GM18907 (cell line): ENCODE measurements around the gene JUNB.
A peak's percentile ranks its signal among the peaks of the same experiment; 100 is the strongest.
"Not testable (repeated sequence)": the region's sequence is repeated elsewhere in the genome, so short reads cannot be mapped to it uniquely, and the experiment has no call there.

ENCODE experiments used
- ATAC-seq: cut with Tn5 transposase; IDR thresholded peaks from one replicate; pipeline ENCODE4 v1.9.1; 2021; ENCODE audit warnings: mild to moderate bottlenecking, moderate library complexity; ENCODE audit not compliant: unreplicated experiment

JUNB gene

DNA sequence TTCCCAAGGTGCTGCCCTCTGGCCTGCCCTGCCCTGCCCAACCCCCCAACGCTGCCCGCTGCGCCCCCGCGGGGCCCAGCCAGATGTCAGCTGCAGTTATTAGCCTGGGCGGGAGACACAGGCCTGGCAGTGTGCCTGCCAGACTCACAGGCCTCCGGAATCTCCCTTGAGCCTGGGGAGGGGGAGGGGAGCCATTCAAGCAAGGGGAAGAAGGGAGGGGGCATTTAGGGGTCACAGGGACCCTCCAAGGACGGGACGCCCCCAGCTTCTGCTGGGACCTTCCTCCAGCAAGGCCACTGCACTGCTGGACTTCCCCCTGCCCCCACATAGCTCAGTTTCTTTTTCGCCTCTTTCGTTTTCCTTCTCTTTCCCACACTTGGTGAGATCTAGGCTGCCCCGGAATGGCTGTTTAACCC, 2.6 kb upstream of the JUNB start:
- no peak for ATAC-seq

DNA sequence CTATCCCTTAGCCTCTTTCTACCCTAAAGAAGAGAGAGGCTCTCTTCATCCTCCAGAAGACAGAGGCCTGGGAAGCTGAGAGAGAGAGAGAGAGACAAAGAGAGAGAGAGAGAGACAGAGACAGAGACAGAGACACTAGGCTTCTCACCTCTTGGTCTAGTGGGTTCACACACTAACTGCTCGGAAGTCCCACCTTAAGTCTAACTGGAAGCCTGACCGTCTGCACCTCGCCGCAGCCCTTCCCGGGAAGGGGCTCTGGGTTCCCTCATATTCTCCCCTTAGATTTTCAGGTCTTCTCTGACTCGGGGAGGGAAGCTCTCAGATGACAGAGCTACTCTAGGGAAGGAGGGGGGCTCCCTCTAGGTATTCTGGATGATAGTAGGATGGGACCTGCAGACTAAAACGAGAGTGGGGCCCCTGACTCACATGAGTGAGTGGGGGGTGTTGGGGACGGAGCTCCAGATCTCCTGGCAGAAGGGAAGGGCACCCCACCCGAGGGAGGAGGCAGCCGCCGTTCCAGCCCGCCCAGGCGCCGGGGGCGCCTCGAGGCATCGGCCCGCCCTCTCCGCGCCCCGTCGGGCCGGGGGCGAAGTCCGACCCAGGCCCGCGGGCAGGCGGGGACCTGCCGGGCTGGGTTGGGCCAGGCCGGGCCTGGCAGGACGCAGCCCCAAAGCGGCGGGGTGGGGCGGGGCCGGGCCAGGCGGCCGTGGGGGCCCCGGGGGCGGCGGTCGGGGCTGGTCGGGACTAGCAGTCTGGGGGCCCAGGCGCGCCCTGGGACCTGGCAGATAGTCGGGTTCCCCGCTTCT, 2.0 kb upstream of the JUNB start:
- ATAC-seq, result peak; percentile 0

GRCh38 chr19:12789904-12790619, 1.2 kb upstream of the JUNB start:
- peak; percentile 36 for ATAC-seq

DNA sequence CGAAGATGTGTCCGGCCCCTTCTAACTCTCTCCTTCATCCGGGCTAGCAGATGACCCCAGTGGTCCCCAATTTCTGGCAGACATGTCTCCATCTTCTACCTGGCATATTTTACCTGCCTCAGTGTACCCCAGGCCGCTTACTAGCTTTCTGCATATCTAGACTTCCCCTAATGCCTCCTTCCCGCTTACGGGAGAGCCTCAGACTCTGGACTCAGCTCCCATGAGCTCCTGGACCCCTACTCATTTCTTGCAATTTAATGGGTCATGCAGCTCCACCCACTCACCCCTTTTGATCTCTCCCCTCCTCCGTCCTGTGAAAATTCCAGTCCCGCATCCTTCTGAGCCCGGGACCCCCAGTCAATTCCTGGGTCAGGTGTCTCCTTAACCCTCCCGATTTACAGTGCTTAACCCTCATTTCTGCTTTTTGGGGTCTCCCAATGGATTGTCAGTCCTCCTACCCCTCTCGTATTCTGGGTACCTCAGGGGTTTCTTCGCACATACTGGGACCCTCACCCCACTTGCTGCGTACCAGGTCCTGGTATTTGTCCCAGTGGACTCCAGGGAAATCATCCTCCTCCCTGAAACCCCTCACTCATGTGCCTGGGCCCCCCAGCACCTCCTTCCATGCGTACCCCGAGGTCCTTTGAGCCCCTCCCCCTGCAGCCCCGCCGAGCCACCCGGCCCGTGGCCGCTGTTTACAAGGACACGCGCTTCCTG, 500 bp upstream of the JUNB start:
- no peak for ATAC-seq

DNA sequence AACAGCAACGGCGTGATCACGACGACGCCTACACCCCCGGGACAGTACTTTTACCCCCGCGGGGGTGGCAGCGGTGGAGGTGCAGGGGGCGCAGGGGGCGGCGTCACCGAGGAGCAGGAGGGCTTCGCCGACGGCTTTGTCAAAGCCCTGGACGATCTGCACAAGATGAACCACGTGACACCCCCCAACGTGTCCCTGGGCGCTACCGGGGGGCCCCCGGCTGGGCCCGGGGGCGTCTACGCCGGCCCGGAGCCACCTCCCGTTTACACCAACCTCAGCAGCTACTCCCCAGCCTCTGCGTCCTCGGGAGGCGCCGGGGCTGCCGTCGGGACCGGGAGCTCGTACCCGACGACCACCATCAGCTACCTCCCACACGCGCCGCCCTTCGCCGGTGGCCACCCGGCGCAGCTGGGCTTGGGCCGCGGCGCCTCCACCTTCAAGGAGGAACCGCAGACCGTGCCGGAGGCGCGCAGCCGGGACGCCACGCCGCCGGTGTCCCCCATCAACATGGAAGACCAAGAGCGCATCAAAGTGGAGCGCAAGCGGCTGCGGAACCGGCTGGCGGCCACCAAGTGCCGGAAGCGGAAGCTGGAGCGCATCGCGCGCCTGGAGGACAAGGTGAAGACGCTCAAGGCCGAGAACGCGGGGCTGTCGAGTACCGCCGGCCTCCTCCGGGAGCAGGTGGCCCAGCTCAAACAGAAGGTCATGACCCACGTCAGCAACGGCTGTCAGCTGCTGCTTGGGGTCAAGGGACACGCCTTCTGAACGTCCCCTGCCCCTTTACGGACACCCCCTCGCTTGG, 966 bp downstream of the JUNB start:
- no peak for ATAC-seq

DNA sequence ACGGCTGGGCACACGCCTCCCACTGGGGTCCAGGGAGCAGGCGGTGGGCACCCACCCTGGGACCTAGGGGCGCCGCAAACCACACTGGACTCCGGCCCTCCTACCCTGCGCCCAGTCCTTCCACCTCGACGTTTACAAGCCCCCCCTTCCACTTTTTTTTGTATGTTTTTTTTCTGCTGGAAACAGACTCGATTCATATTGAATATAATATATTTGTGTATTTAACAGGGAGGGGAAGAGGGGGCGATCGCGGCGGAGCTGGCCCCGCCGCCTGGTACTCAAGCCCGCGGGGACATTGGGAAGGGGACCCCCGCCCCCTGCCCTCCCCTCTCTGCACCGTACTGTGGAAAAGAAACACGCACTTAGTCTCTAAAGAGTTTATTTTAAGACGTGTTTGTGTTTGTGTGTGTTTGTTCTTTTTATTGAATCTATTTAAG, 1.6 kb downstream of the JUNB start:
- ATAC-seq, result no peak

DNA sequence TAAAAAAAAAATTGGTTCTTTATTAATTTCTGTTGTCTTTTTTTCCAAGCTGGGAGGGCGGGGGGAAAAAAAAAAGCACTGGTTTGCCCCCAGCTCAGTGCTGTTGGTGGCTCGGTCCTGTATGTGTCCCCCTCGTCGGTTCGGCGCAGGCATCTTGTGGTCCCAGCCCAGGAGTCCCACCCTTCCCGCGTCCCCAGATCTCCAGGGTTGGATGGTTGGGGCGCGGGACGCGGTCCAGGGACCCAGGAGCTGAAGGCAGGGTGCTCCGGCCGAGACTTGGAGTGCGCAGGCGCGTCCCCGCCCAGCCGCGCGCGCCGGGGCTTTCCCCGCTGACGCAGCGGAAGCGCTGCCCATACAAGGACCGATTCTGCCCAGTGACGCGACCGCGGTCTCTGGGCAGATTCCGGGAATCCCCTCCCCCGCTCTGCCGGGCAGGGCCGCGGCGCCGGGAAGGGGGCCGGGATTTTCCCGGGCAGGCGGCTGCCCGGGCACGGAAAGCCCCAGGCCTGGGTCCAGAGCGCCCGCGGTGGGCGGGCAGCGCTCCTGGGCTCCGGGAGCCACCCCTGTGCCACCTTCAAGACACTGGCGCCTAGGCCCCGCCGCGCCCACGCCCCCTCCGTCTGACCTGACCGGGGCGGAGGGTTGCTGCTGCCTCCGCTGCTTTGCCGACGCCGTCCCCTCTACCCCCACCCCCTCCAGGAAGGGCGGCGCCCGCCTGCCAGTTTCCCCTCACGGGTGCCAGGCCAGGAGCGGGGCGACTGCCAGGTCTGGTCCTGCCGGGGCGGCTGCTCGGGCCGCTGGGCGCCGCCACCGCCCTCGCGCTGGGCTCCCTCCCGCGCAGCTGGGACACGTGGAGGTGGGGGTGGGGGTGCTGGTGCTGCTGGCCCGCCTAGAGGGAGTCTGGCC, 2.3 kb downstream of the JUNB start:
- ATAC-seq, result peak; percentile 36

DNA sequence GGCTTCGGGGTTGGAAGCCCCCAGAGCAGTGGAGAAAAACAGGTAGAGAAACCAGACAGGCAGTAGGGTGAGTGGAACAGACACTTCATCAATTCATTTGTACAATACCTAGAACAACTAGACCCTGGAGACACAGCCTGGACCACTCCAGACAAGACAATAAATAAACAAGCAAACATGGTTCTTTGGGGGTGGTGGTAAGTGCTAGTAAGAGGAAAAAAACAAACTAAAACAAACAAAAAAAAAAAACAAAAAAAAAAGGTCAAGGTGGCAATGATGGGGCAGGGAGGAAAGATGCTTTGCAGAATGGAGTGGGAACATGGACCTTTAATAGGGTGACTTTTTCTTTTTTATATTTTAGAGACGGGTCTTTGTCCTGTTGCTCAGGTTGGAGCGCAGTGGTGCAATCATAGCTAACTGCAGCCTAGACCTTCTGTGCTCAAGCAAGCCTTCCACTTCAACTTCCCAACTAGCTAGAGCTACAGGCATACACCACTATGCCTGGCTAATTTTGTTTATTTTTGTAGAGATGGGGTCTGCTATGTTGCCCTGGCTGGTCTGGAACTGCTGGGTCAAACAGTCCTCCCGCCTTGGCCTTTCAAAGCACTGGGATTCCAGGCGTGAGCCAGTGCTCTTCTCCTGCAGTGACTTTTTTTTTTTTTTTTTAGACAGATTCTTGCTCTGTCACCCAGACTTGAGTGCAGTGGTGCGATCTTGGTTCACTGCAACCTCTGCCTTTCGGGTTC, 3.1 kb downstream of the JUNB start:
- ATAC-seq, result no peak

GRCh38 chr19:12794971-12795381, 3.7 kb downstream of the JUNB start:
- ATAC-seq, result no peak

GRCh38 chr19:12796146-12797071, 5.1 kb downstream of the JUNB start:
- ATAC-seq, result no peak

DNA sequence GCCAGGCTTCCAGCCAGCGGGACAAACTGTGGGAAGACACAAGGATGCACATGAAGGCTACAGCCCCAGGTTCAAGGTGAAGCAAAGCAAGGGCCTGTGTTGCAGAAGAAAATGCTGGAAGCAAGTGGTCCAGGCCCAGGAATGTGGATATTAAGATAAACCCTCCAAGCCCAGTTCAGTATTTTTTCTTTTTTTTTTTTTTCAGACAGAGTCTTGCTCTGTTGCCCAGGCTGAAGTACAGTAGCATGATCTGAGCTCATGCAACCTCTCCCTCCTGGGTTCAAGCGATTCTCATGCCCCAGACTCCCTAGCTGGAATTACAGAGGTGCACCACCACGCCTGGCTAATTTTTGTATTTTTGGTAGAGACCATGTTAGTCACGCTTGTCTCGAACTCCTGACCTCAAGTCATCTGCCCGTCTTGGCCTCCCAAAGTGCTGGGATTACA, 5.9 kb downstream of the JUNB start:
- no peak for ATAC-seq

DNA sequence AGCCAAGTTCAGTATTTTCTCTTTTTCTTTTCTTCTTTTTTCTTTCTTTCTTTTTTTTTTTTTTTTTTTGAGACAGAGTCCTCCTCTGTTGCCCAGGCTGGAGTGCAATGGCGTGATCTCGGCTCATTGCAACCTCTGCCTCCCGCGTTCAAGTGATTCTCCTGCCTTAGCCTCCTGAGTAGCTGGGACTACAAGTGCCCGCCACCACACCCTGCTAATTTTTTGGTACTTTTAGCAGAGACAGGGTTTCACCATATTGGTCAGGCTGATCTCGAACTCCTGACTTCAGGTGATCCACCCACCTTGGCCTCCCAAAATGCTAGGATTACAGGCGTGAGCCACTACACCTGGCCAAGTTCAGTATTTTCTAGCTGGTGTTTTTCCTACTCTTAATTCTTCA, 6.3 kb downstream of the JUNB start:
- not testable (repeated sequence) for ATAC-seq

DNA sequence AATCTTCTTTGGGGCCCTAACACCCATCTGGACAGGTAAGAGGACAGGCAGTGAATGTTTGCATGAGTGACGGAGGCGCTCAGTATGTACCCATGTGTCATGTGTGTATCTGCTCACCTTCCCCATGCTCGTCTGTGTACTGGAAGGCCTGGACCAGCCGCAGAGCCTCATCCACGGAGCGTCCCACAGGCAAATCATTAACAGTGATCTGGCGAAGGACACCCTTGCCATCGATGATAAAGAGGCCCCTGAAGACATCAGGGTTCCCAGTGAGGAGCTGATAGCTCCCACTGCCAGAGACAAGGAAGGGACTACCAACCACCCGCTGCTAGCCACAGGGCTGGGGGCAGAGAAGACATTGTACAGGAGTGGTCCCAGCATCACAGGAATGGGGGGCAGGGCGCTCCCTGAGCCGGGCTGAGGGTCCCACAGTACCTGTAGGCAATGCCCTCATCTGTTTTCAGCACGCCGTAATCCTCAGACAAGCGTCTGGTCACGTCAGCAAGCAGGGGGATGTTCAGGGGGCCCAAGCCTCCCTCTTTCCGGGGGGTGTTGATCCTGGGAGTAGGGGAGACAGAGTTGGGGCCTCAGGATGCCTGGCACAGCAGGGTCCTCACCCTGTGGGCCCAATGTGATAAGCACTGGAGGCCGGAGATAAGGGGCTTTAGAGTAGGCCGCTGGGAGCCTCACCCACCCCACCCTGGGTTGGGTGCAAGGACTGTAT, 8.6 kb downstream of the JUNB start:
- ATAC-seq, result no peak

DNA sequence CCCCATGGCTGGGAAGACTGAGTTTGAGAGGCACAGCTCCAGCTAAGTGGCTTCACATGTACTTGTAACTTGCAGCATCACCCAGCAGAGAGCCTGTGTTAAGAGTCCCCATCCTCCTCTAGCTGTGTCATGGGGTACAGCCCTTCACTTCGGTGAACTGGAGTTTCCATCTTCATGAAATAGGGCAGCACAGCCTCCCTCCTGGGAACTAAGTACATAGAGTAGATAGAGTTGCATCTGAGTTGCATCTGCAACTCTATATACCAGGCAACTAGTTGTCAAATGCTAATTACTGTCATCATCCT, 9.1 kb downstream of the JUNB start:
- no peak for ATAC-seq

DNA sequence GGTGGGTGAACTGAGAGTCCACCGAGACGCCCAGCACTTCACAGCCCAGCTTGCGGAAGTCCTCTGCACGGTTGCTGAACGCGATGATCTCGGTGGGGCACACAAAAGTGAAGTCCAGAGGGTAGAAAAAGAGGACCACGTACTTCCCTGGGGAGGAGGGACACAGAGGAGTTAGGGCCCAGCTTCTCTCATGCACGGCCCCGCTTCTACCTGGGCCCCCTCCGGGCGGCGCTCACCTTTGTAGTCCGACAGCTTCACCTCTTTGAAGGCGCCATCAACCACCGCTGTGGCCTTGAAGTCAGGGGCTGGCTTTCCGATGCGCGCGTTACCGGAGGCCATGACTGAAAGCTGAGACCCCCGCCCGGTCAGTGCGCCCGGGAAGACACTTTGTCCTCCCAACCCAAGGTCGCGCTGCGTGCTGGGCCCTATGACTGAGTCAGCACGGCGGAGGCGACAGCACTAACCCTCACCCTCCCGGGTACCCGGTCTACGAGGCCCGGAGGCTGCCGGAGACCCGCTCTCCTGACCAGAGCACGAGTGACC, 9.7 kb downstream of the JUNB start:
- ATAC-seq, result no peak

DNA sequence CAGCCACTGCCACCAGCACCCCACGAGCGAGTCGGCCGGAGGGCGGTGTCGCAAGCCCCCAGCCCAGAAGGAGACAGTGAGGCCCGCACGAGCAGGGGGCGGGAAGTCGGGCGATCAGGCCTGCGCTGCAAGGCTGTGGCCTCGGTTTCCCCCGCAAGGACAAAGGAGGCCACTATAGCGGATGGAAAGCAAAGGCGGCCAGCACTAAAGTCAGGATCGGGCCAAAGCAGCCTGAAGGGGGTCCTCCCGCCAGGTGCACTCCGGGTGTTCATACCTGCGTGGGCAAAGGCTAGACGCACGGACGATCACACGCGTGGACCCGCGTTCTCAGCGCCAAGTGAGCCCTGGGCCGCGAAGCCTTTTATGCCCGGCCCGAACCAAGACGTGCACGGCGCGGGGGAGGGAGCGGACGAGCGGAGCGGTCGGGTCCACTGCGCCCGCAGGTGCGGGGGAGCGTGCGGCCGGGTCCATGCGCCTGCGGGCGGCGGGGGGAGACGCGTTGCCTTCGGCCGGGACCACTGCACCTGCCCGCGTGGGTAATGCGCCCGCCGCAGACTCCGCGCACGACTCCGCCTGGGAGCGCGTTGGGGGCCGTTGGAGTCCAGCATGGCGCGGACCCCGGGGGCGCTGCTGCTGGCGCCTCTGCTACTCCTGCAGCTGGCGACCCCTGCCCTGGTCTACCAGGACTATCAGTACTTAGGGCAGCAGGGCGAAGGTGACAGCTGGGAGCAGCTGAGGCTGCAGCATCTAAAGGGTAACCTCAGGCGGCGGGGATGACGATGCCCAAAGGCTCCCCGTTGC, 10.4 kb downstream of the JUNB start, which contains the start of the genes PRDX2 and THSD8:
Gene PRDX2, minus strand, starts transcription at position 335 of the 801 bp plus-strand sequence. CDS start 539 bp downstream, outside the sequence.
Gene THSD8, plus strand, starts transcription at position 604 of the 801 bp plus-strand sequence. Its CDS starts 3 bp downstream, at position 607.
- no peak for ATAC-seq
